DMS 273 (cell line): ENCODE measurements around the gene NOS1AP.

ENCODE experiments used
- DNase-seq: peaks from one replicate; lab custom pipeline; 2025; ENCODE audit not compliant: unreplicated experiment; lab: John Stamatoyannopoulos, UW

Gene NOS1AP

GRCh38 chr1:162380061-162380846 lies 310.8 kb downstream of the NOS1AP start:
- no peak for DNase-seq

GRCh38 chr1:162381383-162381782 lies 311.9 kb downstream of the NOS1AP start, which contains the start of gene C1orf226:
C1orf226 (plus strand) TSS chr1:162381728; CDS start chr1:162381902, 174 bp downstream.
- no peak for DNase-seq

GRCh38 chr1:162381941-162382750 lies 312.7 kb downstream of the NOS1AP start:
- DNase-seq = no peak

- no peak for DNase-seq
Observed at GRCh38 chr1:162383091-162383490, 313.6 kb downstream of the NOS1AP start.

- no peak for DNase-seq
Observed at GRCh38 chr1:162383516-162383915, 314.0 kb downstream of the NOS1AP start.

- DNase-seq = no peak
Observed at GRCh38 chr1:162384116-162384515, 314.6 kb downstream of the NOS1AP start.

- DNase-seq = no peak
Observed at GRCh38 chr1:162384601-162385279, 315.2 kb downstream of the NOS1AP start.

- no peak for DNase-seq
Observed at GRCh38 chr1:162385280-162385623, 315.8 kb downstream of the NOS1AP start.

GRCh38 chr1:162385702-162386101 lies 316.2 kb downstream of the NOS1AP start:
- DNase-seq = no peak

- DNase-seq = no peak
Observed at GRCh38 chr1:162386292-162387225, 317.1 kb downstream of the NOS1AP start.

GRCh38 chr1:162387226-162388082 lies 318.0 kb downstream of the NOS1AP start:
- no peak for DNase-seq

GRCh38 chr1:162388083-162388594 lies 318.6 kb downstream of the NOS1AP start:
- no peak for DNase-seq

- peak; percentile 38 for DNase-seq
Observed at GRCh38 chr1:162388615-162389014, 319.1 kb downstream of the NOS1AP start.

GRCh38 chr1:162389021-162389818 lies 319.7 kb downstream of the NOS1AP start:
- DNase-seq = peak; percentile 71

GRCh38 chr1:162389971-162390370 lies 320.5 kb downstream of the NOS1AP start:
- peak; percentile 25 for DNase-seq

GRCh38 chr1:162390396-162391185 lies 321.1 kb downstream of the NOS1AP start:
- DNase-seq = peak; percentile 43

GRCh38 chr1:162391790-162392563 lies 322.5 kb downstream of the NOS1AP start:
- peak; percentile 59 for DNase-seq
